IMR-90 (cell line): ENCODE measurements around the gene CPXM1. TPM values are rescaled to one million over a fixed set of nuclear protein-coding genes. Genes with fewer than 3 reads are reported as not detected.

Experiments
- ATAC-seq: fragments of 200-7000 bp; cut with Tn5 transposase; 2 replicates; pipeline ENCODE4 v1.9.1; 2020; ENCODE audit warnings: low read depth, mild to moderate bottlenecking, moderate library complexity
- BruUV-seq: library from RNA; stranded (reverse); fragments of 400-500 nt; replicated peaks from 2 replicates; lab custom pipeline; 2021; lab: Mats Ljungman, UMichigan
- CTCF ChIA-PET: fragments of 300-600 bp; formaldehyde crosslinking; extraction: SDS; loops from one replicate; lab custom pipeline; 2021; ENCODE audit warnings: antibody characterized with exemption; lab: Yijun Ruan, JAX
- POLR2A ChIA-PET: fragments of 300-600 bp; sonication (Branson Sonifier 250); formaldehyde crosslinking; loops from one replicate; lab custom pipeline; 2022; ENCODE audit warnings: antibody characterized with exemption; ENCODE audit not compliant: unreplicated experiment; lab: Charles Lee
- DNase-seq: peaks from one replicate; pipeline ENCODE4 v3.0.0; 2013
- H2AFZ ChIP-seq: replicated peaks from 2 replicates; pipeline ENCODE3; 2013; ENCODE audit warnings: low read length, mild to moderate bottlenecking; ENCODE audit not compliant: poor library complexity
- H2AK5ac ChIP-seq: 2 replicates; pipeline ENCODE4 v1.6.1; 2013; ENCODE audit warnings: low read depth, low read length, inconsistent platforms
- H2AK9ac ChIP-seq: replicated peaks from 2 replicates; pipeline ENCODE3; 2013; ENCODE audit warnings: mild to moderate bottlenecking, low read depth, low read length, moderate library complexity; ENCODE audit not compliant: poor library complexity
- H2BK120ac ChIP-seq: 2 replicates; pipeline ENCODE4 v1.6.1; 2013; ENCODE audit warnings: low read depth, low read length, inconsistent platforms
- H2BK15ac ChIP-seq: 3 replicates; pipeline ENCODE4 v1.6.1; 2013; ENCODE audit warnings: low read depth, low read length, inconsistent platforms
- H2BK20ac ChIP-seq: 2 replicates; pipeline ENCODE4 v1.6.1; 2013; ENCODE audit warnings: low read depth, mild to moderate bottlenecking, inconsistent platforms, low read length, moderate library complexity
- H2BK5ac ChIP-seq: 2 replicates; pipeline ENCODE4 v1.6.1; 2013; ENCODE audit warnings: mild to moderate bottlenecking, low read depth, low read length, inconsistent platforms; ENCODE audit not compliant: poor library complexity, severe bottlenecking
- H3K14ac ChIP-seq: replicated peaks from 2 replicates; pipeline ENCODE4 v1.6.1; 2013; ENCODE audit warnings: low read depth, low read length, inconsistent platforms
- H3K18ac ChIP-seq: 2 replicates; pipeline ENCODE4 v1.6.1; 2013; ENCODE audit warnings: low read depth, low read length, control low read depth
- H3K23ac ChIP-seq: 2 replicates; pipeline ENCODE4 v1.6.1; 2013; ENCODE audit warnings: low read depth, low read length, inconsistent platforms
- H3K27ac ChIP-seq: 2 replicates; pipeline ENCODE4 v1.5.1; 2013; ENCODE audit warnings: mild to moderate bottlenecking, control low read depth, low read length; ENCODE audit not compliant: insufficient read depth
- H3K27me3 ChIP-seq: 2 replicates; pipeline ENCODE4 v1.6.1; 2013; ENCODE audit warnings: low read length; ENCODE audit not compliant: control insufficient read depth, insufficient read depth
- H3K36me3 ChIP-seq: 2 replicates; pipeline ENCODE4 v1.6.1; 2013; ENCODE audit warnings: low read length, mixed read lengths; ENCODE audit not compliant: control insufficient read depth, insufficient read depth
- H3K4ac ChIP-seq: 2 replicates; pipeline ENCODE4 v1.6.1; 2013; ENCODE audit warnings: low read depth, low read length, inconsistent platforms
- H3K4me1 ChIP-seq: 2 replicates; pipeline ENCODE4 v1.6.1; 2013; ENCODE audit warnings: low read length, mixed read lengths; ENCODE audit not compliant: control insufficient read depth, insufficient read depth
- H3K4me2 ChIP-seq: 2 replicates; pipeline ENCODE4 v1.6.1; 2013; ENCODE audit warnings: low read depth, mild to moderate bottlenecking, control low read depth, low read length, moderate library complexity
- H3K4me3 ChIP-seq: 2 replicates; pipeline ENCODE4 v1.5.1; 2013; ENCODE audit warnings: low read depth, mild to moderate bottlenecking, control low read depth, low read length, moderate library complexity; ENCODE audit not compliant: insufficient read depth
- H3K56ac ChIP-seq: 2 replicates; pipeline ENCODE4 v1.6.1; 2013; ENCODE audit warnings: low read length, inconsistent platforms; ENCODE audit not compliant: insufficient read depth; ENCODE audit errors: extremely low read depth
- H3K79me1 ChIP-seq, 2 experiments: 2 replicates each; pipeline ENCODE4 v1.6.1; 2013; ENCODE audit warnings: low read length in 2 of 2, inconsistent platforms in 1 of 2, low read depth in 1 of 2
- H3K9ac ChIP-seq: 2 replicates; pipeline ENCODE4 v1.6.1; 2013; ENCODE audit warnings: low read depth, low read length, control low read depth
- H3K9me1 ChIP-seq: 2 replicates; pipeline ENCODE4 v1.6.1; 2013; ENCODE audit warnings: low read length, inconsistent platforms; ENCODE audit not compliant: insufficient read depth
- H3K9me3 ChIP-seq: 2 replicates; pipeline ENCODE4 v1.6.1; 2013; ENCODE audit warnings: low read length; ENCODE audit not compliant: control insufficient read depth, insufficient read depth
- H4K20me1 ChIP-seq: 2 replicates; pipeline ENCODE4 v1.6.1; 2013; ENCODE audit warnings: low read length, inconsistent platforms; ENCODE audit not compliant: insufficient read depth
- H4K5ac ChIP-seq: 2 replicates; pipeline ENCODE4 v1.6.1; 2013; ENCODE audit warnings: mild to moderate bottlenecking, low read depth, low read length, control low read depth
- H4K8ac ChIP-seq, 2 experiments: 2 replicates each; pipeline ENCODE4 v1.6.1; 2013; ENCODE audit warnings: low read depth in 2 of 2, low read length in 2 of 2, control low read depth in 1 of 2, inconsistent platforms in 1 of 2
- H4K91ac ChIP-seq: 2 replicates; pipeline ENCODE4 v1.6.1; 2013; ENCODE audit warnings: low read depth, low read length, inconsistent platforms; ENCODE audit not compliant: insufficient read depth
- BHLHE40 ChIP-seq: fragments of 150-350 bp; IDR thresholded peaks from 2 replicates; pipeline ENCODE4 v1.6.1; 2016; ENCODE audit warnings: mild to moderate bottlenecking, low read depth, low read length
- CEBPB ChIP-seq: IDR thresholded peaks from 2 replicates; pipeline ENCODE4 v1.6.1; 2012; ENCODE audit warnings: low read depth, low read length, improper control_type of control experiment
- CHD1 ChIP-seq: IDR thresholded peaks from 2 replicates; pipeline ENCODE4 v1.6.1; 2012; ENCODE audit warnings: low read depth, low read length, improper control_type of control experiment
- CTCF ChIP-seq: conservative IDR thresholded peaks from 2 replicates; pipeline ENCODE4 v1.5.1; 2012; ENCODE audit warnings: mild to moderate bottlenecking, low read depth, low read length, improper control_type of control experiment
- FOS ChIP-seq: fragments of 150-350 bp; IDR thresholded peaks from 2 replicates; pipeline ENCODE4 v1.6.1; 2016; ENCODE audit warnings: low read depth, low read length
- MAFK ChIP-seq: IDR thresholded peaks from 2 replicates; pipeline ENCODE4 v1.6.1; 2012; ENCODE audit warnings: low read depth, low read length, improper control_type of control experiment
- MAZ ChIP-seq: IDR thresholded peaks from 2 replicates; pipeline ENCODE4 v1.6.1; 2012; ENCODE audit warnings: low read depth, mild to moderate bottlenecking, low read length, improper control_type of control experiment, moderate library complexity, borderline replicate concordance
- MXI1 ChIP-seq: IDR thresholded peaks from 2 replicates; pipeline ENCODE4 v1.6.1; 2012; ENCODE audit warnings: low read depth, mild to moderate bottlenecking, low read length, moderate library complexity, borderline replicate concordance
- NFE2L2 ChIP-seq: fragments of 150-350 bp; IDR thresholded peaks from 2 replicates; pipeline ENCODE4 v1.6.1; 2016; ENCODE audit warnings: low read depth, mild to moderate bottlenecking, low read length
- POLR2A ChIP-seq: IDR thresholded peaks from 2 replicates; pipeline ENCODE4 v1.6.1; 2012; ENCODE audit warnings: mild to moderate bottlenecking, low read depth, low read length
- RAD21 ChIP-seq: IDR thresholded peaks from 2 replicates; pipeline ENCODE4 v1.6.1; 2012; ENCODE audit warnings: low read length, improper control_type of control experiment
- RCOR1 ChIP-seq: IDR thresholded peaks from 2 replicates; pipeline ENCODE4 v1.6.1; 2012; ENCODE audit warnings: mild to moderate bottlenecking, low read length, improper control_type of control experiment; ENCODE audit not compliant: insufficient replicate concordance
- RFX5 ChIP-seq: IDR thresholded peaks from 2 replicates; pipeline ENCODE4 v1.8.0; 2012; ENCODE audit warnings: low read depth, mild to moderate bottlenecking, low read length, moderate library complexity
- SMC3 ChIP-seq: fragments of 150-350 bp; IDR thresholded peaks from 2 replicates; pipeline ENCODE4 v1.6.1; 2016; ENCODE audit warnings: low read depth, mild to moderate bottlenecking, antibody characterized with exemption, low read length, moderate library complexity
- WGBS, 2 experiments: methylation state at CpG; one replicate each; pipeline versions ENCODE4 v1.1.5 to v1.1.7; 2013; ENCODE audit warnings: missing lambda C conversion rate in 2 of 2; ENCODE audit not compliant: insufficient read length in 1 of 2; ENCODE audit errors: extremely low coverage in 2 of 2; 5-methylcytosine and 5-hydroxymethylcytosine counted together
- dilution Hi-C: fragments of 300-500 bp; cut with HindIII; formaldehyde crosslinking; loops from one replicate; pipeline ENCODE4 v1.14.3; 2018; ENCODE audit warnings: low sequenced_read_pairs; ENCODE audit not compliant: unreplicated experiment
- in situ Hi-C: fragments of 300-500 bp; cut with MboI; formaldehyde crosslinking; loops from 3 replicates; pipeline ENCODE4 v1.14.3; 2019; ENCODE audit warnings: low sequenced_read_pairs, inconsistent platforms, mixed read lengths
- intact Hi-C: fragments of 100-400 bp; cut with micrococcal nuclease; formaldehyde crosslinking; loops from 2 replicates; pipeline ENCODE4 v1.10.0; 2022
- polyA plus RNA-seq, 3 experiments: library from polyadenylated mRNA; depleted of rRNA; stranded (reverse); fragments of >200 nt; gene quantifications; 2 replicates each; pipeline ENCODE4 v1.2.3, GENCODE V29; 2012; ENCODE audit warnings: low replicate concordance in 1 of 3
- total RNA-seq: library from RNA; depleted of rRNA; stranded (reverse); fragments of >200 nt; gene quantifications from 2 replicates; pipeline ENCODE4 v1.2.3, GENCODE V29; 2012
- TF ChIP-seq, protein P1 (sequence below): fragments of 150-350 bp; IDR thresholded peaks from 2 replicates; pipeline ENCODE4 v1.6.1; 2016; ENCODE audit warnings: low read depth, mild to moderate bottlenecking, low read length, moderate library complexity, borderline replicate concordance

CPXM1 gene
- total and polyA plus RNA-seq, 2 of the 4 experiments (the other 2 are of a cell fraction), result 1.1 to 4.6 TPM

GRCh38 chr20:2807019-2807418 lies 6.6 kb upstream of the CPXM1 start:
- dilution Hi-C loops, result no loop called here
- Histone ChIP-seq H2AK5ac (no peak overlapping the region), H3K56ac (no peak overlapping the region), H3K4me1 (0 out of 2 replicates have a peak, but pooled peaks cover 3% of the 10 kb centered on the region), H3K4ac (no peak overlapping the region), H3K9me3 (peaks cover 4% of the 10 kb centered on the region; the same call in 1 of the 2 replicates), H4K20me1 (no peaks in the 10 kb centered on the region), H2BK20ac (no peak overlapping the region), H3K27me3 (peaks cover 50% of the 10 kb centered on the region), H4K5ac (no peak overlapping the region), H4K8ac (no peak overlapping the region), H3K36me3 (no peaks in the 10 kb centered on the region), H3K18ac (no peak overlapping the region), H3K4me3 (no peak overlapping the region), H3K4me2 (no peak overlapping the region), H3K27ac (no peak overlapping the region), H3K14ac (no peak overlapping the region), H3K9ac (no peak overlapping the region), H2AFZ (no peak overlapping the region), H3K23ac (no peak overlapping the region), H2AK9ac (no peak overlapping the region), H3K9me1 (peaks cover 3% of the 10 kb centered on the region; the same call in 1 of the 2 replicates), H2BK15ac (no peak overlapping the region), H2BK5ac (no peak overlapping the region), H4K91ac (no peak overlapping the region), H3K79me1 (no peaks in the 10 kb centered on the region), H2BK120ac (no peak overlapping the region)
- no TSS peak for BruUV-seq
- TF ChIP-seq BHLHE40 (no peak), RAD21 (no peak), FOS (no peak), NFE2L2 (no peak), POLR2A (no peak), CEBPB (no peak), SMC3 (no peak), RFX5 (no peak), CHD1 (no peak), MXI1 (no peak), MAFK (no peak), RCOR1 (no peak), MAZ (no peak), CTCF (no peak)
- TF ChIP-seq, protein P1, sequence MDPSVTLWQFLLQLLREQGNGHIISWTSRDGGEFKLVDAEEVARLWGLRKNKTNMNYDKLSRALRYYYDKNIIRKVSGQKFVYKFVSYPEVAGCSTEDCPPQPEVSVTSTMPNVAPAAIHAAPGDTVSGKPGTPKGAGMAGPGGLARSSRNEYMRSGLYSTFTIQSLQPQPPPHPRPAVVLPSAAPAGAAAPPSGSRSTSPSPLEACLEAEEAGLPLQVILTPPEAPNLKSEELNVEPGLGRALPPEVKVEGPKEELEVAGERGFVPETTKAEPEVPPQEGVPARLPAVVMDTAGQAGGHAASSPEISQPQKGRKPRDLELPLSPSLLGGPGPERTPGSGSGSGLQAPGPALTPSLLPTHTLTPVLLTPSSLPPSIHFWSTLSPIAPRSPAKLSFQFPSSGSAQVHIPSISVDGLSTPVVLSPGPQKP, result no peak
- DNase-seq (no peak), ATAC-seq (no peak)
- WGBS, 2 experiments, result 75% methylated on average over 2 of the region's 4 CpGs; no CpG with 5 or more reads in 1 of the 2 experiments
- ChIA-PET POLR2A (no interaction called here), CTCF (no interaction called here)
- intact Hi-C loops, result no loop called here
- in situ Hi-C loops, result loop anchor here (25.0 kb wide), 1 partner anchor 695 kb away; the partner anchor contains the start of gene STK35
